HG02642 (cell line): ENCODE measurements around the gene GRIK2.

Experiments
- ATAC-seq: cut with Tn5 transposase; IDR thresholded peaks from one replicate; pipeline ENCODE4 v1.9.1; 2021; ENCODE audit warnings: mild to moderate bottlenecking; ENCODE audit not compliant: unreplicated experiment, poor library complexity

Gene GRIK2

GRCh38 chr6:101931766-101932165, 538.3 kb downstream of the GRIK2 start:
- no peak for ATAC-seq

- ATAC-seq = no peak
Observed at GRCh38 chr6:101932704-101933103, 539.2 kb downstream of the GRIK2 start.

GRCh38 chr6:101935732-101936131, 542.2 kb downstream of the GRIK2 start:
- ATAC-seq = no peak

GRCh38 chr6:101936516-101936915, 543.0 kb downstream of the GRIK2 start:
- no peak for ATAC-seq

- ATAC-seq = no peak
Observed at GRCh38 chr6:101937108-101937507, 543.6 kb downstream of the GRIK2 start.

- no peak for ATAC-seq
Observed at GRCh38 chr6:101940391-101940790, 546.9 kb downstream of the GRIK2 start.

- ATAC-seq = no peak
Observed at GRCh38 chr6:101956961-101957360, 563.5 kb downstream of the GRIK2 start.

- ATAC-seq = no peak
Observed at GRCh38 chr6:101961357-101961756, 567.8 kb downstream of the GRIK2 start.

- ATAC-seq = no peak
Observed at GRCh38 chr6:101980924-101981323, 587.4 kb downstream of the GRIK2 start.

- no peak for ATAC-seq
Observed at GRCh38 chr6:101986476-101986875, 593.0 kb downstream of the GRIK2 start.

- ATAC-seq = no peak
Observed at GRCh38 chr6:101992286-101992685, 598.8 kb downstream of the GRIK2 start.

GRCh38 chr6:101994521-101994920, 601.0 kb downstream of the GRIK2 start:
- ATAC-seq = no peak

- ATAC-seq = no peak
Observed at GRCh38 chr6:102015431-102015830, 621.9 kb downstream of the GRIK2 start.

GRCh38 chr6:102022281-102022680, 628.8 kb downstream of the GRIK2 start:
- ATAC-seq = no peak

- no peak for ATAC-seq
Observed at GRCh38 chr6:102022803-102023202, 629.3 kb downstream of the GRIK2 start.

GRCh38 chr6:102023977-102024657, 630.6 kb downstream of the GRIK2 start:
- no peak for ATAC-seq

GRCh38 chr6:102026649-102027048, 633.1 kb downstream of the GRIK2 start:
- no peak for ATAC-seq

GRCh38 chr6:102028176-102028575, 634.7 kb downstream of the GRIK2 start:
- no peak for ATAC-seq

- ATAC-seq = no peak
Observed at GRCh38 chr6:102038964-102039363, 645.5 kb downstream of the GRIK2 start.

GRCh38 chr6:102039441-102039840, 645.9 kb downstream of the GRIK2 start:
- ATAC-seq = no peak

GRCh38 chr6:102051001-102051400, 657.5 kb downstream of the GRIK2 start:
- no peak for ATAC-seq

- no peak for ATAC-seq
Observed at GRCh38 chr6:102051720-102052119, 658.2 kb downstream of the GRIK2 start.

- ATAC-seq = no peak
Observed at GRCh38 chr6:102064142-102064541, 670.6 kb downstream of the GRIK2 start.
